Measurements from ENCODE around the gene RNF152.

RNF152 gene

DNA sequence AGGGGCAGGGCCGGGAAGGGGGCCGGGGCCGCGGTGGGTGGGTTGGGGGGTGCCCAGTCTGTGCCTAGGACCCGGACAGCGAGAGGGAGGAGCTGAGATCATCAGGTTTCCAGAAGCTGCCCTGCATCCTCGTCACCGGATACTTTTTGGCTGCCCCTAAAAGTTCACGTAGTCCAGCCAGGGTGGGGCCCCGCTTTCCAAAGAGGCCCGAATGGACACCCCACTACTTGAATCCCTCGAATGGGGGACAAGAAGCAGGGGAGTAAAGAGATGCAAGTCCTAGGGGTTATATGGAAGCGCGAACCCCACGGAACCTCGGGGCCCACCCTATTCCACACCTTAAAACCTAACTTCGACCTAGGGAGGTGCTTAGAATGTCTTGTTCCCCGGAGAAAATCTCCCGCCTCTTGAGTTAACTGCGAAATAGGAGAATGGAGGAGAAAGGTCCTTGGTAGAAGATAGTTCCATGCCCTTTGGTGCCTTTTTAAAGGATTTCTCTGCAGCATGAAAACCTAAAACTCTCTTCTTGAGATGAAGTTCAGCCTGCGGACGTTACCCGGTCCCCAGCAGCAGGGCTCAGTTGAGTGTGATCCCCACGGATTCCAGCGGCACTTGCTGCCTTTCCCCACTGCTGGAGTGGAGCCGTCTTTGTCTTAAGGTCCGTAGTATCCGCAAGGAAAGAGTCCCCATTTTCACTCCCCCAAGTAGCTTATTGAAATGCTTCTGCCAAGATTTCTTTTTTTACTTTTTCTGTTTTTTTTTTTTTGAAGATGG is 2.1 kb upstream of the RNF152 start:
- no peak for DNase-seq (ENCODE audit: low read depth)

DNA sequence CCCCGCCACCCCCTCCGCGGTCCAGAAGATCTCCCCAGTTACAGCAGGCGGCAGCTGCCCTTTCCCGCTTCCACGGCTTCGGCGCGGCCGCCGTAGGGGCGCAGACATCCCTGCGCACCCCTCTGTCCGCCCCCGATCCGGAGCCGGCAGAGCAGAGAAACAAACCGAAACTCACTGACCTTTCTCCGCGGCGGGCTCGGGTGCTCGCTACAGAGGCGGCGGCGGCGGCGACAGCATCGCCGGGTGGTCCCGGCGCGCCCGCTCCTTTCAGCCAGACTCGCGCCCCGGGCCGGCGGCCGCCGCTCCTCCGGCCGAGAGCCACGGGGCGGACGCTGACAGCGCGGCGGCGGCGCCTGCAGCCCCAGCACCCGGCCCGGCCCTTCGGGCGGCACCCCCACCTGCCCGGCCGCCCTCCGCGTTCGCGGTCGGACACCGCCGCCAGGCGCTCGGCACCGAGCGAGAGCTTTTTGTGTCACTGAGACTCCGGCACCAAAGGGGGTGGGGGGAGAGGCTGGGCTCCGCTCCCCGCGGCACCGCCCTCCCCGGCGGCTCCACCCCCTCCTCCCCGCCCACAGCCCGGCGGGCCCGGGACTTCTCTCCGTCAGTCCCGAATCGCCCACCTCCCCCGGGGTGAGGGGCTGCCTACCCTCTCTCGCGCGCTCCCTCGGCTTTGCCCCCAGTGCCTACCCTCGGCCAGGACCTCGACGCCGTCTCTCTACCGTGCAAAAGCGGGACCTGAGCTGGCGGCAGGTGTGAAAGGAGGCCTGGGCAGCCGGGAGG is 1.4 kb upstream of the RNF152 start:
- peak; percentile 47 for DNase-seq (ENCODE audit: low read depth)

DNA sequence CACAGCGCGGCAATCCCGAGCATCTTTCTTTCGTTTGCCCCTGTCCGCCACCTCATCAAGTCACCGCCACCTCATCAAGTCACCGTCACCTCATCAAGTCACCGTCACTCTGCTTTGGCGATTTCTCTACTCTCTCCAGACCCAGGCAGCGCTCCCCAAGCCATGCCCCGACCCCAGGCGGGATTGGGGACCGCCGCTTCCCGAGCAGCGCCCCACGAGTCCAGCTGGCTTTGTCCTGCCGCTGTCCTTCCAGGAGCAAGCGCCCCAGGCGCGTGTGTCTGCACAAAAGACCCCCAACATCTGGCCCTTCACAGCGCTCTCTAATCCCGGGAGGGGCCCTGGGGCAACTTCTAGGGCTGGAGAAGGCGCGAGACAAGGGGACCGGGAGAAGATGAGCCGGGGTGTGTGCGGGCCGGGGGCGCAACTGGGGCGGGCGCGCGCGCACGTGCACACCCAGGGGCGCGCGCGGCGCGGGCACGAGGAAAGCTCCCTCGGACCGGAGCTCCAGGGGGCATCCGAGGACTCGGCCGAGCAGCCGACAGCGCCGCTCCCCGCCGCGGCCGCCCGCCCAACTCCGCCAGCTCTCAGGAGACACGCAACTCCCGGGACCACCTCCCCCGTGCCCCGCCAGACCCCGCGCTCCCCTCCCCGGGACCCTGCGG is 633 bp upstream of the RNF152 start:
- no peak for DNase-seq (ENCODE audit: low read depth)

GRCh38 chr18:61891894-61892293 is 913 bp downstream of the RNF152 start:
- DNase-seq (ENCODE audit: low read depth) = no peak

- DNase-seq (ENCODE audit: low read depth) = no peak
These were observed 1.5 kb downstream of the RNF152 start for GRCh38 chr18:61891271-61891670.

- no peak for DNase-seq (ENCODE audit: low read depth)
These were observed 2.5 kb downstream of the RNF152 start for GRCh38 chr18:61890344-61890743.

GRCh38 chr18:61889541-61889940 is 3.3 kb downstream of the RNF152 start:
- DNase-seq (ENCODE audit: low read depth) = no peak

GRCh38 chr18:61888622-61889021 is 4.2 kb downstream of the RNF152 start:
- DNase-seq (ENCODE audit: low read depth) = no peak

GRCh38 chr18:61887838-61888237 is 5.0 kb downstream of the RNF152 start:
- no peak for DNase-seq (ENCODE audit: low read depth)

DNA sequence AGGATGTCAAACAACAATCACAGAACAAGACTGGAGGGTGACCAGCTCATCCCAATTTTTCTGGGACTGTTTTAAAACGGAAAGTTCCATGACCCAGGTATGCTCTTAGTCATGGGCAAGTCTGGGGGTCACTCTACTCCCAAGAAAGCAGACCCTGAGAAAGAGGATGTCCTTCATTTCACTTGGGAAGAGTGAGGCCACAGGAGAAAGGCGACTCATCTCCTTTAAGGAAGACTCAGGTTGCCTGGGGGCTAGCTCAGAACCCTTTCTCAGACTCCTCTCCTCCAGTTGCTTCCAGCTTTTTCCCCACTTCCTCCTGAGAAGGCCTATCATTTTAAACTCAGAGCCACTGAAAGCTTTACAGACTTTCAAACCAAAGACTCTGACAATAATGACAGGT is 9.3 kb downstream of the RNF152 start:
- no peak for DNase-seq (ENCODE audit: low read depth)

DNA sequence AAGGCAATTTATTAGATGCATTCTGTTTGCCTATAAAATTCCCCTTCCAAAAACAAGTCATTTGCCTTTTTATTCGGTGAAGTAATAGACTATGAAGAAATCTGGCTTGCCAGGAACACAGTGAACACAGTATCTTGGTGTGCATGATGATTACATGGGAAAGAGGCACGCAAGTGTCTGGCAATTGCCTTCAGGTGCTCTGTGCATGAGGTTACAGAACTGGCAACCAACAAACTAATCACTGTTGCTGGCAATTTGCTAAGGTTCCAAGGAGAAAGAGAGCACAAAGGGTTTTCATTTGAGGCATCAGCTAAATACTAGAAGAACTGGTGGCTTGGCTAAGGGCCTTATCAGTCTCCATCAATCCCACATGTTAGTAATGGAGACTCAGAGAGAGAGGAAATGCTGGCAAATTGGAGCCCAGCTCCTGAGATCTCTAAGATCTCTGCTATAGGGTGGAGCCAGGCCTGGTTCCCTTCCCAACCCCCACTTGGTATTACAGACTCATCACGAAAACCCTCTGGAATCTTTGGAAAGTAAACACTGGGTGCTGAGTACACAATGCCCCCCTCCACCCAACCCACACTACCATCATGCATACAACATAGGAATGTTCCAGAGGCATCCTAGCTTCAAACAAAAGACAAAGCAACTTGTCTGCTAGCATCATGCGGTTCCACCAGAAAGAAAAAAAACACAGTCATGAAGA is 10.4 kb downstream of the RNF152 start:
- no peak for DNase-seq (ENCODE audit: low read depth)

DNA sequence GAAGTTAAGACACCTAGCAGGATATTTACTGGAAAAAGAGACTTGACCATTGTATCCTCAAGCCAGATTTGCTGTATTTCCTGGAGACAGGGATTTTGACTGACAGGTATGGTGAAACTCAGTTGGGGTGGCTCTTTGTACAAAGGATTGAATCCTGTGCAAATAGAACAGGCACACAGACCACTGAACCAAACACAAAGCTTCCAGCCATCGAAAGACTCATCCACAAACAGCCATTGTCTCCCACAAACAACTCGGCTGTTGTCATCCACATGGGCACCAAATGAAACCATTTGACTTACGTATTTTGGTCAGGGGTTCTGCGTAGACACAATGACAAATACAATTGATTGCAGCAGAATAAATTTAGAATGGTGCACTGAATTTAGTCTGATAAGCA is 15.9 kb downstream of the RNF152 start:
- DNase-seq (ENCODE audit: low read depth) = no peak

- DNase-seq (ENCODE audit: low read depth) = no peak
These were observed 22.7 kb downstream of the RNF152 start for GRCh38 chr18:61870151-61870550.

GRCh38 chr18:61869636-61870035 is 23.2 kb downstream of the RNF152 start:
- DNase-seq (ENCODE audit: low read depth) = no peak

DNA sequence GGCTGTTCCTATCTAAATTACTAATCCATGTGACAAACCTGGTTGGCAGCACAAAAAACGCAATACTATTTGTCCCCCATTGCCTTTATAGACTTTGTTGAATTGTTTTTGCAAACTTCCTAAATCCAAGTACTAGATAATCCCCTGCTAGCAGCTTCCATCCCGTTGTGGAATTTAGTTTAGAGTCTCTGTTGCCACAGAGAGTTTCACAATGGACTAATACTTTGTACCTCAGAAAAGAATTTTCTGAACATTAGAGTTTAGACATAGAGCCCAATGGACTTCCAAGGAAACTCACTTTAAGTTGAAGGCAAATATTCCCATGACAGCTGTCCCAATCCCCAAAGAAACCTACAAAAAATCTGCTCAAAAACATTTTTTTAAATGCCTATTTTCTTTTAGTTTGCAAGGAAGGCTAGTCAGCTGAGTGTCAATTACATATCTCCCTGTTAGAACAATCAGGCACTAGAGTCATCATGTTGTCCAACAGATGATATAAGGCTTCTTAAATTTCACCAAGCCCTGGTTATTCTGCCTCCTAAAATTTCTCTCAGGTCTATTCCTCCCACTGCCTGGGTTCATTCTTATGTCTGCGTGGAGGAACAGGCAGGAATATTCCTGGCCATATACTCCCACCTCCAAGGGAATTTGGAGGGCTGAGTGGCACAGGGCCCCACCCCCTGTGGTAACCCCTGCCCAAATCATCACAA is 27.2 kb downstream of the RNF152 start:
- no peak for DNase-seq (ENCODE audit: low read depth)

- DNase-seq (ENCODE audit: low read depth) = no peak
These were observed 31.4 kb downstream of the RNF152 start for GRCh38 chr18:61861372-61861771.

DNA sequence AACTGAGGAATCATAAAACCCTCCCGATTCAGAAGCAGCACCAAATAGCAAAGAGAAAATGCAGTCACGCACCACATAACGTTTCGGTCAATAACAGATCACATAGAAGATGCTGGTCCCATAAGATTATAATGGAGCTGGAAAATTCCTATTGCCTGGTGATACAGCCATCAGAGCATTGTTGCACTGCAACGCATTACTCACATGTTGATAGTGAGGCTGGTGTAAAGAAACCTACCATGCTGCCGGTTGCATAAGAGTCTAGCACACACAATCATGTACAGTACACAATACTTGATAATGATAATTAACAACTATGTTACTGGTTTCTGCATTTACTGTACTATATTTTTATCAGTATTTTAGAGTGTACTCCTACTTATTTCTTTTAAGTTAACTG is 32.5 kb downstream of the RNF152 start:
- no peak for DNase-seq (ENCODE audit: low read depth)

- DNase-seq (ENCODE audit: low read depth) = no peak
These were observed 33.7 kb downstream of the RNF152 start for GRCh38 chr18:61859113-61859512.

DNA sequence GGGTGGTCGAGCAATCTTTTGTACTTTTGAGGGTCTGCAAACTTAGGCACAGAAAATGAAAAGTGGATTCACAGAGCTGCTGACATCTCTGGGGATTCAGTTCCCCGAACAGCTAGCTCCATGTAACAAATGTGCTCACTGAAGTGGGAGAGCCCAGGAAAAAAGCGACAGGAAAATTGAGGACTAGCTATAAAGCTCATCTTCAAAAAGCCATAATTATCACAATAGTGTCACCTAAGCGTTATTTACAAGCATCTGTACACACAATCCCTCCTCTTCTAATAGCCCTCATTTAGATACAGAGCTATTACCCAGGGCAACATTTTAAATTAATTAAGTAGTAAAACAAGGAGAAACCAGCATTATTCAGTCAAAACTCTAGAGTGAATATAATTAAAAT is 36.1 kb downstream of the RNF152 start:
- no peak for DNase-seq (ENCODE audit: low read depth)

DNA sequence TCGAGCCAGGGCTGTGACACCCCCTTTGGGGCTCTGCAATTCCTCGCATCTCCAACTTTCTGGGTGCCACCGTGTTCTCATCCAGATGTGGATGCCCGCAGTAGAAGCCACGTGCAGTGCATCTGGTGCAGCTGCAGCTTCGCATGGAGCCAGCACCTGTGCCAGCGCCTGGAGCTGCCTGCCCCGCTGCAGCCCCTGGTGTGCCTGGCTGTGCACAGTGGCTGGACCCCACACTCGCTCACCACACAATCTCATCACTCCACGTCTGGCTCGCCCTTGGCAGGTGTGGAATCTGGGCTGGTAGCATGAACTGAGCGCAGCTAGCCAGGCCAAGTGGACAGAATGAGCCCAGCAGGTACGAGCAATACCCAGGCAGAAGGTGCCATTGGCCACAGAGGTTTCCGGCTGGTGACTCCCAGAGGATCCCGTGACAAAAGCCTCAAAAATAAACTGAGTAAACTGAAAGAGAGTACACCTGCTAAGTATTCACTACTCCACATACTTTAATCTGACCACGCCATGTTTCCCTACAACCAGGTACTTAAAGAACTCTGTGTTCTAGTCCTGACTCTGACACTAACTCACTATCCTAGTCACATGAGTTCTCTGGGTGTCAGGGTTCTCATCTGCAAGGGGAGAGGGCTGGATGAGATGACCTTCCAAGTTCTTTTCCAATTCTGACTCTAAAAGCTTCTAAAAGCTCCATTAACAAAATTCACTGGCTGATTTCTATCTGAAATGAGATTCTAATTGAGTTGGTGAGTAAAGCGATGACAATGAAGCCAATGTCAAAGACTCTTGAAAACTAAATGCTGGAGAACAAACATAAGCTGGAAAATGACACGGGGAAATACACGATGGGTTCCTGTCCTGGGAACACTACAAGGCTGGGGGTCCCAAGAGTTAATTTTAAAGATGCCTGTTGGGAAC is 37.1 kb downstream of the RNF152 start:
- no peak for DNase-seq (ENCODE audit: low read depth)

Data from stimulated activated CD8-positive, alpha-beta memory T cell treated with anti-CD3 and anti-CD28 coated beads, Interleukin-12 subunit alpha, Interleukin-12 subunit beta, amount 100 ng/mL, for 1 hour (primary cell).